PC-3 (cell line): ENCODE results near the gene GNAT2.

ENCODE experiments used
- CTCF ChIP-seq: fragments of 300-600 bp; sonication (generic); conservative IDR thresholded peaks from 2 replicates; pipeline ENCODE4 v1.5.1; 2017; ENCODE audit warnings: antibody characterized with exemption, low read depth, mild to moderate bottlenecking, low read length
- EZH2phosphoT487 ChIP-seq: fragments of 300-600 bp; sonication (generic); IDR thresholded peaks from 2 replicates; pipeline ENCODE4 v1.6.1; 2018; ENCODE audit warnings: mild to moderate bottlenecking, antibody characterized with exemption, low read length, borderline replicate concordance

- TF ChIP-seq CTCF (no peak), EZH2phosphoT487 (no peak)
These were observed at the start of gene GNAT2, which contains the start of gene AMPD2 for GRCh38 chr1:109619576-109620400.
